ENCODE data around the gene COMMD9.

DNA sequence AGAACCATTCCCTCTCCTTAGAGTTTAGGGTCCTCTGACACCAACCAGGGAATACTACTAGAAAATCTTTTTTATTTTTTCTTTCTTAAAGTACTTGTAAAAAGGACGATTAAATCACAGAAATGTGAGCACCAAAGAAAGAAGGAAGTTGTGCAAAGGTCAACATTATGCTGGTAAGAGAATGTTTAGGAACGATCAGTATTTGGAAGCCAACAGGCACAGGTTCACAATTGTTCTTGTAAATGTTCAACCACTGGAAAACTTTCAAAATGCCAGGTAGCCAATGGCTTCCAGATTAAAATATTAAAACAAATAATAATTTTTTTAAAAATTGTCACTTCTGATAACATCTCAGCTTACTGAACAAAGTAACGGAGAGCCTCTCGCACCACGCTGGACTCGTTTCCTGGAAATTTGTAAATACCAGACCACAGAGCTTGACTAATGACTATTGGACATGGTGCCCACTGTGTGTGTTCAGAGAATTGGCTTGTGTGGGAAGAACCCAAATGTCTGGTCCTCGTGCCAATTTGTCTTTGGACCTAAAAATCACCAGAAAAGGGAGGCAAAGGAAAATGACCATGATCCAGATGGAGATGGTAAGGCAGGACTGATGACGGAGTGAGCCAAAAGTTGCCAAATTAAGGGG is 20.8 kb downstream of the COMMD9 start:
- TF ChIP-seq, protein P1, sequence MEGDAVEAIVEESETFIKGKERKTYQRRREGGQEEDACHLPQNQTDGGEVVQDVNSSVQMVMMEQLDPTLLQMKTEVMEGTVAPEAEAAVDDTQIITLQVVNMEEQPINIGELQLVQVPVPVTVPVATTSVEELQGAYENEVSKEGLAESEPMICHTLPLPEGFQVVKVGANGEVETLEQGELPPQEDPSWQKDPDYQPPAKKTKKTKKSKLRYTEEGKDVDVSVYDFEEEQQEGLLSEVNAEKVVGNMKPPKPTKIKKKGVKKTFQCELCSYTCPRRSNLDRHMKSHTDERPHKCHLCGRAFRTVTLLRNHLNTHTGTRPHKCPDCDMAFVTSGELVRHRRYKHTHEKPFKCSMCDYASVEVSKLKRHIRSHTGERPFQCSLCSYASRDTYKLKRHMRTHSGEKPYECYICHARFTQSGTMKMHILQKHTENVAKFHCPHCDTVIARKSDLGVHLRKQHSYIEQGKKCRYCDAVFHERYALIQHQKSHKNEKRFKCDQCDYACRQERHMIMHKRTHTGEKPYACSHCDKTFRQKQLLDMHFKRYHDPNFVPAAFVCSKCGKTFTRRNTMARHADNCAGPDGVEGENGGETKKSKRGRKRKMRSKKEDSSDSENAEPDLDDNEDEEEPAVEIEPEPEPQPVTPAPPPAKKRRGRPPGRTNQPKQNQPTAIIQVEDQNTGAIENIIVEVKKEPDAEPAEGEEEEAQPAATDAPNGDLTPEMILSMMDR (conservative IDR thresholded peaks at IDR 0.05; ENCODE audit: low read length) = no peak
- no peak for TF ChIP-seq EZH2phosphoT487 (IDR thresholded peaks at IDR 0.05; ENCODE audit: borderline replicate concordance)
